Kidney epithelial cell (primary cell): Measurements from ENCODE around the gene ZNF785. TPM values are rescaled to one million over a fixed set of nuclear protein-coding genes. Genes with fewer than 3 reads are reported as not detected.

ENCODE experiments used
- DNase-seq: peaks from one replicate; pipeline ENCODE4 v3.0.0-alpha.2; 2010; ENCODE audit warnings: low read depth
- H3K27me3 ChIP-seq: 2 replicates; pipeline ENCODE4 v1.6.0; 2011; ENCODE audit warnings: low read length; ENCODE audit not compliant: control insufficient read depth, insufficient read depth
- H3K36me3 ChIP-seq: 2 replicates; pipeline ENCODE4 v1.5.1; 2011; ENCODE audit warnings: low read length; ENCODE audit not compliant: control insufficient read depth, insufficient read depth
- H3K4me3 ChIP-seq: 2 replicates; pipeline ENCODE4 v1.5.1; 2011; ENCODE audit warnings: low read depth, mild to moderate bottlenecking, control low read depth, low read length
- total RNA-seq: library from RNA; depleted of rRNA; stranded (reverse); fragments of >200 nt; gene quantifications from 2 replicates; pipeline ENCODE4 v1.2.3, GENCODE V29; 2015
- TF ChIP-seq, protein P1 (sequence below): IDR thresholded peaks from 2 replicates; pipeline ENCODE4 v1.5.1; 2011; ENCODE audit warnings: mild to moderate bottlenecking, moderate library complexity, low read length, control low read depth, inconsistent platforms; ENCODE audit not compliant: insufficient read depth, poor library complexity, severe bottlenecking

The ZNF785 gene
- total RNA-seq, 1 donor from 2014 or later: 8.8 TPM

DNA sequence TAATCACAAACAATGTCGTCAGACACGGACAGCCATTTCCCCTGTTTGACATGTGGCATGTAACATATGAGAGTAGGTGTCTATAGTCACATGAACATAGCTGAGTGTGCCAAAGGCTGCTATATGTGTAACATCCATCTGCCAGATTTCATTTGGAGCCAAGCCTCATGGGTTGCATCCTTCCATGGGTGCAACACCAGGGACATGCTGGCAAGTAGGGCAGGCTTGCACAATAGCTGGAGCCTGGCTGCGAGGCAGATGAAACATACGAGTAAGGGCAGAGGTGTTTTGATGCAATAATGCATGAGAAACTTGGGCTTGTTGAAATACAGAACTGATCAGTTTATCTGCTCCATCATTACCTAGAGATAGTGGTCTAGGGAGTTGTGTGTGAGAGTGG lies 33.7 kb upstream of the ZNF785 start:
- Histone ChIP-seq H3K36me3 (no peaks in the 10 kb centered on the region), H3K27me3 (peaks cover 2% of the 10 kb centered on the region), H3K4me3 (no peak overlapping the region)
- TF ChIP-seq, protein P1, sequence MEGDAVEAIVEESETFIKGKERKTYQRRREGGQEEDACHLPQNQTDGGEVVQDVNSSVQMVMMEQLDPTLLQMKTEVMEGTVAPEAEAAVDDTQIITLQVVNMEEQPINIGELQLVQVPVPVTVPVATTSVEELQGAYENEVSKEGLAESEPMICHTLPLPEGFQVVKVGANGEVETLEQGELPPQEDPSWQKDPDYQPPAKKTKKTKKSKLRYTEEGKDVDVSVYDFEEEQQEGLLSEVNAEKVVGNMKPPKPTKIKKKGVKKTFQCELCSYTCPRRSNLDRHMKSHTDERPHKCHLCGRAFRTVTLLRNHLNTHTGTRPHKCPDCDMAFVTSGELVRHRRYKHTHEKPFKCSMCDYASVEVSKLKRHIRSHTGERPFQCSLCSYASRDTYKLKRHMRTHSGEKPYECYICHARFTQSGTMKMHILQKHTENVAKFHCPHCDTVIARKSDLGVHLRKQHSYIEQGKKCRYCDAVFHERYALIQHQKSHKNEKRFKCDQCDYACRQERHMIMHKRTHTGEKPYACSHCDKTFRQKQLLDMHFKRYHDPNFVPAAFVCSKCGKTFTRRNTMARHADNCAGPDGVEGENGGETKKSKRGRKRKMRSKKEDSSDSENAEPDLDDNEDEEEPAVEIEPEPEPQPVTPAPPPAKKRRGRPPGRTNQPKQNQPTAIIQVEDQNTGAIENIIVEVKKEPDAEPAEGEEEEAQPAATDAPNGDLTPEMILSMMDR: no peak
- DNase-seq: no peak

DNA sequence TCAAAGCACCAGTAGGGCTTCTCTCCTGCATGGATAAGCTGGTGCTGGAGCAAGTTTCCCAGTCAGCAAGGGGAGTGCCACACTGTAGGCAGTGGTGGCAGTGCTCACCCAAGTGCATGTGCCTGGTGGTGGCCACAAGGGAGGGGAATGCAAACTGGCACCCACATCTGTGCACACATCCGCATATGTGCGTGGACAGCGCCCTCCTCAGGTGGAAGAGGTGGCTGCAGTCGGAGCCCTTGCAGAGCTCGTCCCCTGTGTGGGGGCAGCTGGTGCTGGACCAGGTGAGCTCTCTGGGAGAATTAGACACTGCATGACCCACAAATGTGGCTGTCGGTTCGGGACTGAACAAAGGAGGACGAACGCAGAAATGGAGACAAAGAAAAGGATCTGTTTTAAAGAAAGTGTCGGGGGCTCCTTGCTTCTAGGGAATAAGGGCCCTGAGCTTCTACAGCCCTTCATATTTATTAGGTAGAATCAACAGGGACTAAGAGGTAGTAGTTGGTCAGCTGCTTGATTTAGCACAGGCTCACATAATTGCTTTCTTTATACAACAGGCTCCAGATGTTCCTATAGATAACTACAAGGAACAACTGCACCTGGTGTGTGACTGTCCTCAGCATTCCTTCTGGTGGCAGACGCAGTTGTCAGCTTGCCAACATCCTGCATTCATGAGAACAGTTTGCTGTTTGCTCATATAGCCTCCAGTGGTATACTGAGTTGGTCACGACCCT lies 30.0 kb upstream of the ZNF785 start:
- DNase-seq: no peak
- Histone ChIP-seq H3K36me3 (no peaks in the 10 kb centered on the region), H3K27me3 (no peaks in the 10 kb centered on the region), H3K4me3 (no peak overlapping the region)
- TF ChIP-seq, protein P1: peak; percentile 52

DNA sequence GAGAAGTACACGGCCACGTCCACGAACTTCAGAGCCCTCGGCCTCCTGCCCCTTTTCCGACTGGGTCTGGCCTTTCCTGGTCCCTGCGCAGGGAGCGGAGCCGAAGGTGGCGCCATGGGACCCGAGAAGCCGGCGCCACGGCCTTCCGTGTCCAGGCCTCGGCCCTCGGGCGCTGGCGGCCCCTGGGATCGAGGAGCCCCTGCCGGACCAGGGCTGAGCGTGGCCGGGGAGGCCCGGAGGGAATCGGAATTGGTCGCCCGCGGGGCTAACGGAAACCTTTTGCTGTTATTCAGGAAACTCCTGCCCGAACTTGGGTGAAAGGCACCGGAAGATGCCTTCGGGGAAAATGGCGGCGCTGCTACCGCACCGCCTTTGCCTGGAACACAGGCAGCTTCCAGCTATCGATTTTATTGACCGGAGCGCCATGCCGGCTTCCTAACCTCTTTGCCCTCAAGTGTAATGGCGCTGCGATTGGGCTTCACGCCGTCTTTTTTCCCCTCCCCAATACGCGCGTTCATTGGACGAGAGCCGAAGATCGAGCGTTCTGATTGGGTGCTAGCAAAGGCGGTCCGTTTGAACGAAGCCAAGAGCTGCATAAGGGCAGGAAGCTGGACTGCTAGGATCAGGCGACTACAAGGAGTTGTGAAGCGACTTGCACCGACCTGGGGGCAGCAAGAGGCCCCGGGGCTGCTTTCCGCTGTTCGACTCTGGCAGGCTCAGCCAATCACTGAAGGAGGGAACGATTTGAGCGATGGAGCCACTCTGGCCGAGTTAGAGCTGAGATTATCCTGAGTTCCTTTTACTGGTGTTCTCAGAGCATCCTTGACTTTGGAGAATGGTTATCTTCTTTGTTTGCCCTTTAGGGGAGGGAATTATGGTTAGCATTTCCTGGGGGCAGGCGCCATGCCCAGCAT lies 24.7 kb upstream of the ZNF785 start, which contains the start of gene ZNF689:
TSS of gene ZNF689 (minus strand) at position 464 of the 914 bp plus-strand sequence. CDS start at position 116, 348 bp downstream.
- no peaks in the 10 kb centered on the region for H3K36me3 ChIP-seq
- TF ChIP-seq, protein P1: no peak
- peak; percentile 74 for DNase-seq
- H3K4me3 ChIP-seq: peak within 1 kb of the TSS; percentile 65
- no peaks in the 10 kb centered on the region for H3K27me3 ChIP-seq

GRCh38 chr16:30609002-30609925 lies 23.8 kb upstream of the ZNF785 start:
- DNase-seq: no peak

DNA sequence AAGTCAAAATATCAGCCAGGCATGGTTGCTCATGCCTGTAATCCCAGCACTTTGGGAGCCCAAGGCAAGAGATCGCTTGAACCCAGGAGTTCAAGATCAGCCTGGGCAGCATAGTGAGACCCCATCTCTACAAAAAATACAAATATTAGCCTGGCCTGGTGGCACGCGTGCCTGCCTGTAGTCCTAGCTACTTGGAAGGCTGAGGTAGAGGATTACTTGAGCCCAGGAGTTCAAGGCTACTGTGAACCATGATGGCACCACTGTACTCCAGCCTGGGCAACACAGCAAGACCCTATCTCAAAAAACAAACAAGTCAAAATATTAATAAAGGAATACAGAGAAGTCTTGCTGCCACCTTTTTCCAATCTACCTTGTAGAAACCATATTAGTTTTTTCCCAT lies 20.5 kb upstream of the ZNF785 start:
- peaks cover 2% of the 10 kb centered on the region for H3K36me3 ChIP-seq
- H3K27me3 ChIP-seq: no peaks in the 10 kb centered on the region
- DNase-seq: no peak
- no peak overlapping the region for H3K4me3 ChIP-seq
- TF ChIP-seq, protein P1: no peak

More at GRCh38 chr16:30609002-30609925, 23.8 kb upstream of the ZNF785 start:
- Histone ChIP-seq H3K36me3 (no peaks in the 10 kb centered on the region), H3K27me3 (no peaks in the 10 kb centered on the region), H3K4me3 (peak overlapping the region; percentile 65)
- TF ChIP-seq, protein P1: no peak
